Measurements from ENCODE around the gene IPO8.
"Not testable (repeated sequence)": the region's sequence is repeated elsewhere in the genome, so short reads cannot be mapped to it uniquely, and the experiment has no call there.

Gene IPO8

DNA sequence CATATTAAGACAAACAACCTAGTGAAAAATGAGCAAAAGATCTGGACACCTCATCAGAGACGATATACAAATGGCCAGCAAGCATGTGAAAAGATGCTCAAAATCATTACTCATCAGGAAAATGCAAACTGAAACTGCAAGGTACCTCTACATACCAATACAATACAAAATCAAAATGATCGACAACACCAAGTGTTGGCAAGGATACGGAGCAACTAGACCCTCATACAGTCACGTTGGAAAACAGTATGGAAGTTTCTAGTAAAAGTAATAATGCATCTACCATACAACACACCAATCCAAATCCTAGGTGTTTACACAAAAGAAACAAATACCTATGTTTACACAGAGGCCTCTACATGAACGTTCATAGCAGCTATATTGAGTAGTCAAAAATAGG is 99.9 kb downstream of the IPO8 start:
- no peak overlapping the region for H3K4me3 ChIP-seq (replicated peaks in 1 of 2; ENCODE audit: low read depth in 2 of 2, low read length in 2 of 2)
- TF ChIP-seq, protein P1, sequence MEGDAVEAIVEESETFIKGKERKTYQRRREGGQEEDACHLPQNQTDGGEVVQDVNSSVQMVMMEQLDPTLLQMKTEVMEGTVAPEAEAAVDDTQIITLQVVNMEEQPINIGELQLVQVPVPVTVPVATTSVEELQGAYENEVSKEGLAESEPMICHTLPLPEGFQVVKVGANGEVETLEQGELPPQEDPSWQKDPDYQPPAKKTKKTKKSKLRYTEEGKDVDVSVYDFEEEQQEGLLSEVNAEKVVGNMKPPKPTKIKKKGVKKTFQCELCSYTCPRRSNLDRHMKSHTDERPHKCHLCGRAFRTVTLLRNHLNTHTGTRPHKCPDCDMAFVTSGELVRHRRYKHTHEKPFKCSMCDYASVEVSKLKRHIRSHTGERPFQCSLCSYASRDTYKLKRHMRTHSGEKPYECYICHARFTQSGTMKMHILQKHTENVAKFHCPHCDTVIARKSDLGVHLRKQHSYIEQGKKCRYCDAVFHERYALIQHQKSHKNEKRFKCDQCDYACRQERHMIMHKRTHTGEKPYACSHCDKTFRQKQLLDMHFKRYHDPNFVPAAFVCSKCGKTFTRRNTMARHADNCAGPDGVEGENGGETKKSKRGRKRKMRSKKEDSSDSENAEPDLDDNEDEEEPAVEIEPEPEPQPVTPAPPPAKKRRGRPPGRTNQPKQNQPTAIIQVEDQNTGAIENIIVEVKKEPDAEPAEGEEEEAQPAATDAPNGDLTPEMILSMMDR (IDR thresholded peaks at IDR 0.05; ENCODE audit: low read depth, low read length): no peak
- DNase-seq (ENCODE audit: low read depth in 2 of 2): no peak

DNA sequence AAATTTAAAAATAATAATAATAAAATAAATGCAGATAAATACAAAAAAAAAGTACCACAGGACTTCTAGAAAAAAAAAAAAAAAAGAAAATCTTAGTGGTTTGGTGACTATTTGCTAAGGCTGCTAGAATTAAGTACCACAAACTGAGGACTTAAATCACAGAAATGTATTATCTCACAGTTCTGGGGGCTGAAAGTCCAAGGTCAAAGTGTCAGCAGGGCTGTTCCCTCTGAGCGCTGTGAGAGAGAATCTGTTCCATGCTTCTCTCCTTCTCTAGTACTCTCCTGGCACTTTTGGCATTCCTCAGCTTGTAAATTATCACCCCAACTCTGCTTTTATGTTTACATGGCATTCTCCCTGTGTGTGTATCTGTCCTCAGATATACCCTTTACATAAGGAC is 101.2 kb downstream of the IPO8 start:
- DNase-seq (ENCODE audit: low read depth in 2 of 2): no peak
- TF ChIP-seq, protein P1 (IDR thresholded peaks at IDR 0.05; ENCODE audit: low read depth, low read length): no peak
- no peak overlapping the region for H3K4me3 ChIP-seq (replicated peaks in 1 of 2; ENCODE audit: low read depth in 2 of 2, low read length in 2 of 2)

DNA sequence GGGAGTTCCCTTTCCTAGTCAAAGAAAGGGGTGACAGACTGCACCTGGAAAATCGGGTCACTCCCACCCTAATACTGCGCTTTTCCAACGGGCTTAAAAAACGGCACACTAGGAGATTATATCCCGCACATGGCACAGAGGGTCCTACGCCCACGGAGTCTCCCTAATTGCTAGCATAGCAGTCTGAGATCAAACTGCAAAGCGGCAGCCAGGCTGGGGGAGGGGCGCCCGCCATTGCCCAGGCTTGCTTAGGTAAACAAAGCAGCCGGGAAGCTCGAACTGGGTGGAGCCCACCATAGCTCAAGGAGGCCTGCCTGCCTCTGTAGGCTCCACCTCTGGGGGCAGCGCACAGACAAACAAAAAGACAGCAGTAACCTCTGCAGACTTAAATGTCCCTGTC is 107.1 kb downstream of the IPO8 start:
- H3K4me3 ChIP-seq (replicated peaks in 1 of 2; ENCODE audit: low read depth in 2 of 2, low read length in 2 of 2); DNase-seq (ENCODE audit: low read depth in 2 of 2): not testable (repeated sequence)

DNA sequence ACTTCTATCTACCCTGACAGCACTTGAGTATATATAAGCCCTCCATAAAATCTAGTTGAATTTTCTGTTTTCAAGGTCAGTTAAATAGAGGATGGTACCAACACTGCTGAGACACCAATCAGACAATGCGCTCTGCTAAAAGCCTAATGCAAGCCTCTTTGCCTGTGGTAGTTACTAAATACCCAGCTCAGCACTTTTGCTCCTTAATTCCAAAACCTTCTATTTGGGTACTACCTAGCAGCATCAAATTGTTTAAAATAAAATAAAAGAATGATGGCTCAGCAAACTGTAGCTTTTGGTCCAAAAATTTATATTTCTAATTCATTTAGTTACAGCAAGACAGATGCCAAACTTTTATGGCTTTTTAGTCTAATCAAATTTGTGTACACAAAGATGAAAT is 107.9 kb downstream of the IPO8 start:
- H3K4me3 ChIP-seq (replicated peaks in 1 of 2; ENCODE audit: low read depth in 2 of 2, low read length in 2 of 2): no peak overlapping the region
- TF ChIP-seq, protein P1 (IDR thresholded peaks at IDR 0.05; ENCODE audit: low read depth, low read length): no peak
- DNase-seq (ENCODE audit: low read depth in 2 of 2): no peak

DNA sequence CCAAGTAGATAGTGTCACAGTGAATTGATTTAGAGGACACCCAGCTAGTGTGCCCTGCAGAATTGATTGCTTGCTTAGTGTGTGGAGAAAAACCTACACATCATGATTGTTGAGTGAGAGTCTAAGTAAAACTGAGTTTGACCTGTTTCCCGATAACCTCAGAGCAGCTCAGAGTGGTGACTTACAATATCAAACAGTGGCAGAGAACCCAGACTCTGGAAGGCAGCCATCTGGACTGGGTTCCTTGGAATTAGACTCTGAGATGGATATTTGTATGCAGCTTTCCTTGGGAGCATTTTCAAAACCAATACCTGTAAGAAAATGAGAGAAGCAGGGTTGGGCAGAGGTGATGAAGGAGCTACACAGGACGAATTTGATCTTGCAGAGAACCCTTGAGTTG is 109.8 kb downstream of the IPO8 start:
- TF ChIP-seq, protein P1 (IDR thresholded peaks at IDR 0.05; ENCODE audit: low read depth, low read length): no peak

DNA sequence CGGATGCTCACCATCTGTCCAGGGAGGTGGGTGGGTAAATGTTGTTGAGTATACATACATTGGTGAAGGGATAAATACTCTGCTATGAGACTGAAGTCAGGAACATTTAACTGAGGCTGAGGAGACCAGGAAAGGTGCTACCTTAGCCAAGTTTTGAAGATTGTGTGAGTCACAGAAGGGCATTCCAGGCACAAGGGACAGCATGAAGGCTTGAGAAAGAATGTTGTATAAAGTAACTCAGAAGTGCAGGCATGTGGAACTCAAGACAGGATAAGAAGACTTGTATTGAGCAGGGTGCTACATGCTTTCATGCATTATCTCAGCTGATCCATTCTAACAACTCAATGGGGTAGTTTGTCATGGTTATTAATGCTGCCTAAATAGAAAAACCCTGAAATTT is 112.7 kb downstream of the IPO8 start:
- no peak overlapping the region for H3K4me3 ChIP-seq (replicated peaks in 1 of 2; ENCODE audit: low read depth in 2 of 2, low read length in 2 of 2)
- DNase-seq (ENCODE audit: low read depth in 2 of 2): peak in 1 of 2 donors; percentile 23
- TF ChIP-seq, protein P1 (IDR thresholded peaks at IDR 0.05; ENCODE audit: low read depth, low read length): no peak

More for the DNA sequence above, 109.8 kb downstream of the IPO8 start:
- H3K4me3 ChIP-seq (replicated peaks in 1 of 2; ENCODE audit: low read depth in 2 of 2, low read length in 2 of 2): no peak overlapping the region
- no peak for DNase-seq (ENCODE audit: low read depth in 2 of 2)

DNA sequence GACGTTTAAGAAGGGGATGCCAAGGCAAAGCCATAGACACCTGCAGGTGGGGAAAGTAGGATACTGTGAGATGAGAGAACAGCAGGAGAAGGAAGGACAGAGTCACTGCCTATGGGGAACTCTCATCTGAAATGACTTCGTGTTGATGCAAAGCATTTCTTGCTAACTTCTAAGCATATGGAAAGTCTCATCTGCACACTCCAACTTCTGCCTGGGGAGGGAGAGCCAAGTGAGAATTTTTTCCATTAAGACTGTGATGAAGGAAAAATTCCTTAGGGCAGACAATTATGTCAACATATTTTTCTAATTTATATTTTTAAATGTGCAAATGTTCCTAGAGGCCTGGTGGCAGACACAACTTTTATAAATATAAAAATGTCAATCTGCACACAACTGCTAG is 115.3 kb downstream of the IPO8 start:
- TF ChIP-seq, protein P1 (IDR thresholded peaks at IDR 0.05; ENCODE audit: low read depth, low read length): no peak
- H3K4me3 ChIP-seq (replicated peaks in 1 of 2; ENCODE audit: low read depth in 2 of 2, low read length in 2 of 2): no peak overlapping the region
- no peak for DNase-seq (ENCODE audit: low read depth in 2 of 2)
